Mesodermal cell (in vitro differentiated cells): ENCODE measurements around the gene GSTM2.
"Not testable (repeated sequence)": the region's sequence is repeated elsewhere in the genome, so short reads cannot be mapped to it uniquely, and the experiment has no call there.

ENCODE experiments used
- H3K27ac ChIP-seq: 2 replicates; pipeline ENCODE4 v1.7.0; 2013; ENCODE audit warnings: mild to moderate bottlenecking, low read depth, low read length, moderate library complexity; ENCODE audit not compliant: severe bottlenecking
- H3K36me3 ChIP-seq: 2 replicates; pipeline ENCODE4 v1.7.1; 2013; ENCODE audit warnings: mild to moderate bottlenecking, low read length, moderate library complexity; ENCODE audit not compliant: control insufficient read depth, insufficient read depth
- H3K4me1 ChIP-seq: one replicate; pipeline ENCODE4 v1.7.1; 2013; ENCODE audit warnings: mild to moderate bottlenecking, low read length; ENCODE audit not compliant: insufficient read depth, control insufficient read depth, poor library complexity, severe bottlenecking
- H3K4me3 ChIP-seq: 2 replicates; pipeline ENCODE4 v1.7.0; 2013; ENCODE audit warnings: low read length, control low read depth, mild to moderate bottlenecking; ENCODE audit not compliant: insufficient read depth, poor library complexity, severe bottlenecking; ENCODE audit errors: extremely low read depth
- H3K9me3 ChIP-seq: 2 replicates; pipeline ENCODE4 v1.7.1; 2013; ENCODE audit warnings: mild to moderate bottlenecking, low read length, moderate library complexity; ENCODE audit not compliant: control insufficient read depth
- WGBS, 2 experiments: methylation state at CpG; one replicate each; pipeline ENCODE4 v1.1.5; 2013; ENCODE audit warnings: missing lambda C conversion rate in 2 of 2; ENCODE audit not compliant: insufficient coverage in 2 of 2; 5-methylcytosine and 5-hydroxymethylcytosine counted together

The GSTM2 gene

GRCh38 chr1:109687109-109687508, 19.3 kb downstream of the GSTM2 start:
- H3K9me3 ChIP-seq, H3K27ac ChIP-seq, H3K36me3 ChIP-seq, H3K4me1 ChIP-seq, H3K4me3 ChIP-seq: not testable (repeated sequence)
- no CpG with 5 or more reads among the region's 11 CpGs for WGBS, 2 experiments

- WGBS, 2 experiments: no CpG with 5 or more reads among the region's 46 CpGs
- Histone ChIP-seq H3K4me1 (no peaks in the 10 kb centered on the region), H3K36me3 (no peaks in the 10 kb centered on the region), H3K27ac (no peak within 1 kb of the TSS), H3K4me3 (no peak within 1 kb of the TSS), H3K9me3 (no peaks in the 10 kb centered on the region)
These were observed 20.0 kb downstream of the GSTM2 start, which contains the start of gene GSTM1 for GRCh38 chr1:109687641-109688499. Gene GSTM1, plus strand, starts transcription at chr1:109687817. Its CDS starts 57 bp downstream, at chr1:109687874.

- no peaks in the 10 kb centered on the region for H3K36me3 ChIP-seq
- no CpG with 5 or more reads among the region's 6 CpGs for WGBS, 2 experiments
- no peak overlapping the region for H3K4me3 ChIP-seq
- H3K27ac ChIP-seq: no peak overlapping the region
- H3K4me1 ChIP-seq: no peaks in the 10 kb centered on the region
- no peaks in the 10 kb centered on the region for H3K9me3 ChIP-seq
These were observed 22.1 kb downstream of the GSTM2 start for GRCh38 chr1:109689844-109690405.

- Histone ChIP-seq H3K36me3 (no peaks in the 10 kb centered on the region), H3K4me3 (no peak overlapping the region), H3K27ac (no peak overlapping the region), H3K4me1 (no peaks in the 10 kb centered on the region), H3K9me3 (no peaks in the 10 kb centered on the region)
- WGBS, 2 experiments: no CpG with 5 or more reads among the region's 6 CpGs
These were observed 23.9 kb downstream of the GSTM2 start for GRCh38 chr1:109691759-109692158.

GRCh38 chr1:109694400-109694799, 26.5 kb downstream of the GSTM2 start:
- H3K4me3 ChIP-seq, H3K36me3 ChIP-seq, H3K9me3 ChIP-seq, H3K27ac ChIP-seq, H3K4me1 ChIP-seq: not testable (repeated sequence)
- no CpG with 5 or more reads among the region's 5 CpGs for WGBS, 2 experiments

GRCh38 chr1:109695138-109695537, 27.3 kb downstream of the GSTM2 start:
- not testable (repeated sequence) for H3K27ac ChIP-seq, H3K9me3 ChIP-seq, H3K36me3 ChIP-seq, H3K4me3 ChIP-seq, H3K4me1 ChIP-seq
- no CpG with 5 or more reads among the region's 3 CpGs for WGBS, 2 experiments

- no CpG with 5 or more reads among the region's 4 CpGs for WGBS, 2 experiments
- Histone ChIP-seq H3K36me3 (no peaks in the 10 kb centered on the region), H3K9me3 (no peaks in the 10 kb centered on the region), H3K27ac (no peak overlapping the region), H3K4me1 (no peaks in the 10 kb centered on the region), H3K4me3 (no peak overlapping the region)
These were observed 29.2 kb downstream of the GSTM2 start for GRCh38 chr1:109697066-109697465.

- H3K4me1 ChIP-seq, H3K9me3 ChIP-seq, H3K27ac ChIP-seq, H3K36me3 ChIP-seq, H3K4me3 ChIP-seq: not testable (repeated sequence)
- WGBS, 2 experiments: no CpG with 5 or more reads among the region's 4 CpGs
These were observed 30.0 kb downstream of the GSTM2 start for GRCh38 chr1:109697861-109698260.

- H3K4me3 ChIP-seq, H3K27ac ChIP-seq, H3K9me3 ChIP-seq, H3K36me3 ChIP-seq, H3K4me1 ChIP-seq: not testable (repeated sequence)
- 95 to 100% methylated on average over 2 to 3 of the region's 3 CpGs for WGBS, 2 experiments
These were observed 35.1 kb downstream of the GSTM2 start for GRCh38 chr1:109702940-109703339.

- Histone ChIP-seq H3K4me1 (no peaks in the 10 kb centered on the region), H3K9me3 (no peaks in the 10 kb centered on the region), H3K36me3 (no peaks in the 10 kb centered on the region), H3K27ac (no peak overlapping the region), H3K4me3 (no peak overlapping the region)
- 70 to 71% methylated on average over 8 of the region's 8 CpGs for WGBS, 2 experiments
These were observed 36.3 kb downstream of the GSTM2 start for GRCh38 chr1:109704173-109704572.

GRCh38 chr1:109705411-109705810, 37.6 kb downstream of the GSTM2 start:
- 79 to 96% methylated on average over 3 to 4 of the region's 4 CpGs for WGBS, 2 experiments
- Histone ChIP-seq H3K4me1 (no peaks in the 10 kb centered on the region), H3K4me3 (no peak overlapping the region), H3K9me3 (no peaks in the 10 kb centered on the region), H3K27ac (no peak overlapping the region), H3K36me3 (no peaks in the 10 kb centered on the region)
